ENCODE data around the gene CAPZA1. TPM values are rescaled to one million over a fixed set of nuclear protein-coding genes. Genes with fewer than 3 reads are reported as not detected.

Gene CAPZA1
- total RNA-seq, 1 experiment from 2014 or later, result 148 TPM

- ChIA-PET POLR2A (no interaction called here), CTCF (no interaction called here)
These were observed 57.9 kb downstream of the CAPZA1 start for GRCh38 chr1:112677501-112677900.

More at GRCh38 chr1:112677501-112677900, 57.9 kb downstream of the CAPZA1 start:
- no peak for ATAC-seq
- H3K9me3 ChIP-seq (ENCODE audit: control insufficient read depth in 1 of 2, insufficient read depth in 1 of 2, low read depth in 1 of 2, low read length in 2 of 2), result no peaks in the 10 kb centered on the region
- no peak overlapping the region for H3K27ac ChIP-seq (ENCODE audit: low read depth, low read length)
- DNase-seq (ENCODE audit: low read depth, low spot score), result no peak
- no TSS peak for BruUV-seq (replicated peaks)
- no peaks in the 10 kb centered on the region for H4K20me1 ChIP-seq (ENCODE audit: insufficient read depth)
- no peak overlapping the region for H3K4me3 ChIP-seq (replicated peaks in 1 of 2; ENCODE audit: low read depth in 1 of 2, low read length in 2 of 2)
- intact Hi-C loops (cut with micrococcal nuclease), result no loop called here
- H3K4me1 ChIP-seq (ENCODE audit: control insufficient read depth in 1 of 2, insufficient read depth in 2 of 2, low read length in 2 of 2), result peaks cover 4 to 29% of the 10 kb centered on the region in 2 experiments; a peak in 3 of 4 replicates
- no peak overlapping the region for H3K9ac ChIP-seq (ENCODE audit: low read length)
- no peaks in the 10 kb centered on the region for H3K9me2 ChIP-seq (ENCODE audit: insufficient read depth)
- no peaks in the 10 kb centered on the region for H3K27me3 ChIP-seq (ENCODE audit: insufficient read depth, low read length)
- no peak overlapping the region for H2AFZ ChIP-seq (ENCODE audit: low read depth, low read length, poor library complexity, severe bottlenecking)
- peaks cover 33% of the 10 kb centered on the region for H3K79me2 ChIP-seq (ENCODE audit: insufficient read depth, low read length)
- RAD21 ChIA-PET (ENCODE audit: low non-redundant PET in 1 of 2, low total read pairs in 2 of 2, uncharacterized antibody in 2 of 2, unreplicated experiment in 2 of 2), result no interaction called here
- H3K4me2 ChIP-seq (ENCODE audit: low read length), result no peak overlapping the region
- no peaks in the 10 kb centered on the region for H3K36me3 ChIP-seq (ENCODE audit: control insufficient read depth in 1 of 2, insufficient read depth in 2 of 2, low read length in 2 of 2)
- TF ChIP-seq ZFX (IDR thresholded peaks at IDR 0.05), result no peak
- TF ChIP-seq SIN3A (IDR thresholded peaks at IDR 0.05; ENCODE audit: low read depth), result no peak
- no peak for TF ChIP-seq SP1 (IDR thresholded peaks at IDR 0.05; ENCODE audit: low read depth)
- TF ChIP-seq ZNF274 (IDR thresholded peaks at IDR 0.05; ENCODE audit: low read depth, low read length), result no peak
- no peak for TF ChIP-seq JUND (IDR thresholded peaks at IDR 0.05)
- no peak for TF ChIP-seq CTCF (IDR thresholded peaks at IDR 0.05 in 2 of 3, conservative IDR thresholded peaks at IDR 0.05 in 1 of 3; ENCODE audit: borderline replicate concordance in 1 of 3, insufficient read depth in 1 of 3, low read depth in 2 of 3, low read length in 2 of 3)
- TF ChIP-seq, protein P1, sequence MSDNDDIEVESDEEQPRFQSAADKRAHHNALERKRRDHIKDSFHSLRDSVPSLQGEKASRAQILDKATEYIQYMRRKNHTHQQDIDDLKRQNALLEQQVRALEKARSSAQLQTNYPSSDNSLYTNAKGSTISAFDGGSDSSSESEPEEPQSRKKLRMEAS (IDR thresholded peaks at IDR 0.05), result no peak
- no peak for TF ChIP-seq CEBPB (IDR thresholded peaks at IDR 0.05; ENCODE audit: low read depth)
- TF ChIP-seq, protein P2, sequence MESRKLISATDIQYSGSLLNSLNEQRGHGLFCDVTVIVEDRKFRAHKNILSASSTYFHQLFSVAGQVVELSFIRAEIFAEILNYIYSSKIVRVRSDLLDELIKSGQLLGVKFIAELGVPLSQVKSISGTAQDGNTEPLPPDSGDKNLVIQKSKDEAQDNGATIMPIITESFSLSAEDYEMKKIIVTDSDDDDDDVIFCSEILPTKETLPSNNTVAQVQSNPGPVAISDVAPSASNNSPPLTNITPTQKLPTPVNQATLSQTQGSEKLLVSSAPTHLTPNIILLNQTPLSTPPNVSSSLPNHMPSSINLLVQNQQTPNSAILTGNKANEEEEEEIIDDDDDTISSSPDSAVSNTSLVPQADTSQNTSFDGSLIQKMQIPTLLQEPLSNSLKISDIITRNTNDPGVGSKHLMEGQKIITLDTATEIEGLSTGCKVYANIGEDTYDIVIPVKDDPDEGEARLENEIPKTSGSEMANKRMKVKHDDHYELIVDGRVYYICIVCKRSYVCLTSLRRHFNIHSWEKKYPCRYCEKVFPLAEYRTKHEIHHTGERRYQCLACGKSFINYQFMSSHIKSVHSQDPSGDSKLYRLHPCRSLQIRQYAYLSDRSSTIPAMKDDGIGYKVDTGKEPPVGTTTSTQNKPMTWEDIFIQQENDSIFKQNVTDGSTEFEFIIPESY (IDR thresholded peaks at IDR 0.05; ENCODE audit: extremely low read depth, insufficient replicate concordance, low read length), result no peak
- no peak for TF ChIP-seq EZH2phosphoT487 (IDR thresholded peaks at IDR 0.05; ENCODE audit: borderline replicate concordance)
